Mucosa of stomach (tissue), 1 donor: Measurements from ENCODE around the gene TLE3.
"Not testable (repeated sequence)": the region's sequence is repeated elsewhere in the genome, so short reads cannot be mapped to it uniquely, and the experiment has no call there.

Experiments
- H3K27me3 ChIP-seq: one replicate; pipeline ENCODE4 v1.7.0; 2013; ENCODE audit warnings: mild to moderate bottlenecking, low read length; ENCODE audit not compliant: control insufficient read depth, insufficient read depth
- H3K36me3 ChIP-seq: one replicate; pipeline ENCODE4 v1.7.0; 2013; ENCODE audit warnings: low read length; ENCODE audit not compliant: control insufficient read depth, insufficient read depth
- H3K4me1 ChIP-seq: one replicate; pipeline ENCODE4 v1.7.0; 2013; ENCODE audit warnings: mild to moderate bottlenecking, low read length; ENCODE audit not compliant: control insufficient read depth, insufficient read depth
- H3K4me3 ChIP-seq: one replicate; pipeline ENCODE4 v1.7.0; 2013; ENCODE audit warnings: low read length
- H3K9ac ChIP-seq: one replicate; pipeline ENCODE4 v1.7.0; 2013; ENCODE audit warnings: mild to moderate bottlenecking, low read length, moderate library complexity
- H3K9me3 ChIP-seq: one replicate; pipeline ENCODE4 v1.7.0; 2013; ENCODE audit warnings: mild to moderate bottlenecking, low read length, moderate library complexity; ENCODE audit not compliant: control insufficient read depth
- donor health status: Pancreatic carcinoma.

Gene TLE3

DNA sequence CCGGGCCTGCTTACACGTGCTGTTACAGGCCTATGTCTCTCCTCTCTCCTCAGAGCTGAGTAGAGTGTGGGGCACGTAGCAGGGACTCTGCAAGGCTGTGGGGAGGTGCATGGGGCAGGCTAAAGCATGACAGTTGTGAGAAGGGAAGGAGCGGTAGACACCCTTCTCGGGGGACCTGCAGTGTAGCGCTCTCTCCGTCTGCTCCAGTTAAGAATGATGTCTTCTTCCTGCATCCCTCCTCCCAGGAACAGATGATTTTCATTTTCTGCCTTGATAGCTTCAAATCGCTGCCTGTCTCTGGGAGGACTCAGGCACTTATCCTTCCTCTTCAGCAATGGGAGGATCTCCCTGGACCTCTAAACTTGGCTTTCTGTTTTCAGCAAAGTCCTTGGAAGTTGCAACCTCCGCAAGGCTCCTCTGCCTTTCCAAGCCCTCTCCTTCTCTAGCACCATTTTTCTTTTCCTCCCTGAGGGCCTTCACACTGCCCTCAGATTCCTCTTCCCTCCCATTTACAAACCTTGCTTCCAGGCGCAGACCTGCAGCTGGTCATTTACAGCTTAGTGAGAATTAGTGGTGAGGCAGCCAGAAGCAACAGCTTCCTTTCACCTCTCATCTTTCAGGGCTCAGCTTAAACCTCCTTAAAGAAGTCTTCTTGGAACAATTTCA is 23.4 kb upstream of the TLE3 start:
- Histone ChIP-seq H3K9ac (no peak overlapping the region), H3K9me3 (no peaks in the 10 kb centered on the region)

DNA sequence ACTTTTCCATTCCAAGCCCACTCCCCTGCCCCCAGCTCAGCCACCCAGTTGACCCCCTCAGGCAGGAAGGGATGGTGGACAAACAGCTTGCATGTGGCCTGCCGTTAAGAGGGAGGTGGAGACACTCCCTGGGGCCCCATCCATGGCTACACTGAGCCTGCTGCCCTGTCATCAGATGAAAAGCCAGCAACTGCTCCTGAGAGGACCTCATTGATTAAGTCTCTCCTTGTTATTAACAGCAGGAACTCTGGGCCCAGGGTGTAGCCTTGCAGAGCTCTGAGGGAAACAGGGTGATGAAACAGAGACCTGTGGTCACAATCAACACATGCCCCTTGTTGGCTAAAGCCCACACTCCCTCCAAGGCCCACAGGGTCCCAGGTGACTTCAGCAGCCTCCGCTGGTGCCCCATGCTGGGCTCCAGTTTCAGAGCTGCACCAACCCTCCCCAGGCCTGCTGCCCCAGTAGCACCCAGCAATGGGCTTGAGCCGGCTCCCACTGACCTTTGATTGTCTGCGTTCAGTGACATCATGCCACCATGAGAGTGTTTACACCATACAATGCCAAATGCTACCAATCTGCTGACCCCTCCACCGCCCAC is 22.3 kb upstream of the TLE3 start:
- no peak overlapping the region for H3K9ac ChIP-seq
- peaks cover 4% of the 10 kb centered on the region for H3K27me3 ChIP-seq
- no peaks in the 10 kb centered on the region for H3K36me3 ChIP-seq
- H3K4me1 ChIP-seq, result no peaks in the 10 kb centered on the region
- no peaks in the 10 kb centered on the region for H3K9me3 ChIP-seq
- no peak overlapping the region for H3K4me3 ChIP-seq

More for the DNA sequence above, 23.4 kb upstream of the TLE3 start:
- peaks cover 4% of the 10 kb centered on the region for H3K27me3 ChIP-seq
- H3K36me3 ChIP-seq, result no peaks in the 10 kb centered on the region
- no peak overlapping the region for H3K4me3 ChIP-seq
- no peaks in the 10 kb centered on the region for H3K4me1 ChIP-seq

DNA sequence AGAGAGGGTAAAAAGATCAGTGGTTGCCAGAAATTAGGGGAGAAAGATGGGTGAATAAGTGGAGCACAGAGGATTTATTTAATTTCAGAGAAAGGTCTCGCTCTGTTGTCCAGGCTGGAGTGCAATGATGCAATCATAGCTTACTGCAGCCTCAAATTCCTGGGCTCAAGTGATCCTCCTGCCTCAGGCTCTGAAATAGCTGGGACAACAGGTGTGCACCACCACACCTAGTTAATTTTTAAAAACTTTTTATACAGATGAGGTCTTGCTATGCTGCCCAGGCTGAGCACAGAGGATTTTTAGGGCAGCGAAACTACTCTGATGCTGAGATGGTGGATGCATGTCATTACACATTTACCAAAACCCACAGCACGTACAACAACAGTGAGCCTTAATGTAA is 20.9 kb upstream of the TLE3 start:
- H3K4me3 ChIP-seq, result no peak overlapping the region
- no peak overlapping the region for H3K9ac ChIP-seq
- no peaks in the 10 kb centered on the region for H3K36me3 ChIP-seq
- no peaks in the 10 kb centered on the region for H3K27me3 ChIP-seq
- H3K9me3 ChIP-seq, result no peaks in the 10 kb centered on the region
- no peaks in the 10 kb centered on the region for H3K4me1 ChIP-seq

DNA sequence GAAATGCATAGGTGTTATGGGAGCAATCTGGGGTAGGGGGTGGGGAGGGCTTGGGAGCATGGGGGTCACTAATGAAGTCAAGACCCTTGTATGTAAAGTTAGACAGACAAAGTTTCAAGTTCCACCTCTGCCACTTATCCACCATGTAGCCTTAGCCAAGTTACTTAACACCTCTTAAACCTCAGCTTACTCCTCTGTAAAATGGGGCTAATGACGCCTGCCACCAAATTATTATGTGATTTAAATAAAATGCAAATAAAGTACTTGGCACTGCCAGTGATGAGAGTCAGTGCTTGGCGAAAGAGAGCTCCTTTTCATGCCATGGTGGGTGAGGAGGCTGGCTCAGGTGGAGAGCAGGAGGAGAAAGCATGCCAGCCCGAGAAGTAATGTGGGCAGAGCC is 18.6 kb upstream of the TLE3 start:
- Histone ChIP-seq H3K4me1 (peaks cover 8% of the 10 kb centered on the region), H3K9ac (no peak overlapping the region), H3K4me3 (no peak overlapping the region), H3K27me3 (no peaks in the 10 kb centered on the region), H3K36me3 (no peaks in the 10 kb centered on the region), H3K9me3 (no peaks in the 10 kb centered on the region)

DNA sequence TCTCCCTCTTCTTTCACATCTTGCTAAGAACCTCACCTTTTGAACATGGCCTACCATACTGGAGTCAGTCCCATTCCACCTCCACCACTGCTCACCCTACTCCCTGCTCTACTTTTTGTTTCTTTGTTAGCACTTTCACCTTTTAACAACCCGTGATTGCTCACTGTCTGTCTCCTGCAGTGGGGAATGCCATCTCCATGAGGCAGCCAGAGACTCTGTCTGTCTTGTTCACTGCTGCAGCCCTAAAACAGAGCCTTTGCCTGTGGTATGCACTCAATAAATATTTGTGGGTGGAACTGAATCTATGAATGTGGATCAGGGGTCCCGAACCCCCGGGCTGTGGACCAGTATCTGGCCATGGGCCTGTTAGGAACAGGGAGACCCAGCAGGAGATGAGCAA is 16.5 kb upstream of the TLE3 start:
- no peaks in the 10 kb centered on the region for H3K27me3 ChIP-seq
- no peak overlapping the region for H3K4me3 ChIP-seq
- H3K9ac ChIP-seq, result no peak overlapping the region
- H3K4me1 ChIP-seq, result peaks cover 11% of the 10 kb centered on the region
- no peaks in the 10 kb centered on the region for H3K9me3 ChIP-seq
- no peaks in the 10 kb centered on the region for H3K36me3 ChIP-seq

DNA sequence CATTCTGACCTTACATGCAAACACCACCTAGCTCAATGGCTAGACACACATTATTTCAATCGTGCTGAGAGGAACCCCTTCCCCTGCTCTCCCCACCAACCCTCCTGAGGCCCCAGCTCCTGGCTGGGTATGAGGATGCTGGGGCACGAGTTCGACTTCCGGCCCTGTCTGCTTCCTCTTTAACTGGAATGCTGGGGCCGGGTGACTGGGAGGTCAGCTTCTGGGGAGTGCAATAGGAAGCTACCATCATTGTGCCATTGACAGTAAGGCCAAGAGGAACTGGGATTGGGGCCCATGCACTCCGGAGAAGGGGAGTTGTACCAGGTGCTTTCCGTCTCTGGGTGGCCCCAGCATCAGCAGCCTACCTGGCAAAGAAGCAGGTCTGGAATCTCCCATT is 15.6 kb upstream of the TLE3 start:
- Histone ChIP-seq H3K36me3 (no peaks in the 10 kb centered on the region), H3K9me3 (no peaks in the 10 kb centered on the region), H3K9ac (no peak overlapping the region), H3K27me3 (no peaks in the 10 kb centered on the region), H3K4me3 (no peak overlapping the region), H3K4me1 (peaks cover 11% of the 10 kb centered on the region)

DNA sequence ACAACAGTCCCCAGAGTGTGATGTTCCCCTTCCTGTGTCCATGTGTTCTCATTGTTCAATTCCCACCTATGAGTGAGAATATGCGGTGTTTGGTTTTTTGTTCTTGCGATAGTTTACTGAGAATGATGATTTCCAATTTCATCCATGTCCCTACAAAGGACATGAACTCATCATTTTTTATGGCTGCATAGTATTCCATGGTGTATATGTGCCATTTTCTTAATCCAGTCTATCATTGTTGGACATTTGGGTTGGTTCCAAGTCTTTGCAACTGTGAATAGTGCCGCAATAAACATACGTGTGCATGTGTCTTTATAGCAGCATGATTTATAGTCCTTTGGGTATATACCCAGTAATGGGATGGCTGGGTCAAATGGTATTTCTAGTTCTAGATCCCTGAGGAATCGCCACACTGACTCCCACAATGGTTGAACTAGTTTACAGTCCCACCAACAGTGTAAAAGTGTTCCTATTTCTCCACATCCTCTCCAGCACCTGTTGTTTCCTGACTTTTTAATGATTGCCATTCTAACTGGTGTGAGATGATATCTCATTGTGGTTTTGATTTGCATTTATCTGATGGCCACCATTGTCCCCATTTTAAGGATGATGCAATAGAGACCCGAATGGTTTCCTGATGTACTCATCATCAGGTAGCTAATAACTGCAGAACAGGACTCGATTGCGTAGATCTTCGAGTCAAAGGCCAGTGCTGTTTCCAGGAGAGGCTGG is 15.0 kb upstream of the TLE3 start:
- not testable (repeated sequence) for H3K4me3 ChIP-seq, H3K9me3 ChIP-seq, H3K36me3 ChIP-seq, H3K27me3 ChIP-seq, H3K9ac ChIP-seq
- H3K4me1 ChIP-seq, result peaks cover 11% of the 10 kb centered on the region

DNA sequence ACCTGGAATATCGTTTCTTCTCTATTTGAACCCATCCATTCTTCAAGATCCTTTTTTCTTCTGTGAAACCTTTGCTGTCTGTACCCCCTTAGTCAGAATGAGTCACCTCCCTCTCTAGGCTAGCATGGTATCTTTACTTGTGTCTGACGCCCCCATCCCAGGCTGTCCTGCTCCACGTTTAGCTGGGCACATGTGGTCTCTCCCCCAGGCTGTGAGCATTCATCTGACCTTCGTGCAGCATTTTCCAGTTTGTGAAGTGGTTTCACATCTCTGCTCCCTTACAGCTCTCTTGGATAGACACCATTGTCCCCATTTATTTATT is 14.3 kb upstream of the TLE3 start:
- H3K4me1 ChIP-seq, result peaks cover 11% of the 10 kb centered on the region
- no peak overlapping the region for H3K9ac ChIP-seq
- no peaks in the 10 kb centered on the region for H3K9me3 ChIP-seq
- H3K36me3 ChIP-seq, result no peaks in the 10 kb centered on the region
- H3K4me3 ChIP-seq, result no peak overlapping the region
- no peaks in the 10 kb centered on the region for H3K27me3 ChIP-seq

DNA sequence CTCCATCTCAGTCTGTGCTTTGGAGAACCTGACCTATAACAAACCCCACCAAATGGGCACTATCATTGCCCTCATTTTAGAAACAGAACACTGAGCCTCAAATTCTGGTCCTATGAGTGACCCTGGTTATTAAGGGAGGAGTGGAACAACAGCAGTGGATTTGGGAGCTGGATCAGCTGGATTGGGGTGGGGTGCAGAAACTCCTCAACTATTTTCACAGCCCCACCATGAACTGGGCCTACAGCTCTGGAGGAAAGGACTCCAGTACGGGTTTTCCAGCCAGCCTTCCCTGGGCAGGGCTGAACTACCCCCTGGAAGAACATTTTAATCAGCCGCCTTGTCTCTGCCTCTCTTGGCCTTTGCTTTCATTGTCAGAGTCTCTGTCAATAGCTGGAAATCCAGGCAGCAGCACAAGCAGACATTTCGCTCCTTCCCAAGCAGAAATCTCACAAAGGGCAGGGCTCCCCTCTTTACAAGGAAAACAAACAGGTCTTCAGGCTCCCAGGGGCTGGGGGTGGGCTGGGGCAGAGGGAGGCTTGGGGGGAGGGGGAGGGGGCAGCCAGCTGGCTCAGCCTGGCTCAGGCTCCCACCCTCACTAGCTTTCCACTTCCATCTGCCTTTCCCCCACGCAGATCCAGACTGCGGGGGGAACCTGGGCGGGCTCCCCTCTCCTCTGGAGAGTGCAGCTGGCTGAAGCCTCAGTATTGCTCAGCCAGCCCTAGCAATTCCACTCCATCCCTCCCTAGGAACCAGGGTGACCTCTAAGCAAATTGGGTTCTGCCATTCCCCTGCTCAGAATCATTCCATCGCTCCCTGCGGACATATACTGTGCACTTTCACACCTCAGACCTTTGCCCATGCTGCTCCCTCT is 13.7 kb upstream of the TLE3 start:
- H3K4me3 ChIP-seq, result no peak overlapping the region
- H3K36me3 ChIP-seq, result no peaks in the 10 kb centered on the region
- no peak overlapping the region for H3K9ac ChIP-seq
- H3K9me3 ChIP-seq, result no peaks in the 10 kb centered on the region
- H3K4me1 ChIP-seq, result peaks cover 11% of the 10 kb centered on the region
- H3K27me3 ChIP-seq, result no peaks in the 10 kb centered on the region

DNA sequence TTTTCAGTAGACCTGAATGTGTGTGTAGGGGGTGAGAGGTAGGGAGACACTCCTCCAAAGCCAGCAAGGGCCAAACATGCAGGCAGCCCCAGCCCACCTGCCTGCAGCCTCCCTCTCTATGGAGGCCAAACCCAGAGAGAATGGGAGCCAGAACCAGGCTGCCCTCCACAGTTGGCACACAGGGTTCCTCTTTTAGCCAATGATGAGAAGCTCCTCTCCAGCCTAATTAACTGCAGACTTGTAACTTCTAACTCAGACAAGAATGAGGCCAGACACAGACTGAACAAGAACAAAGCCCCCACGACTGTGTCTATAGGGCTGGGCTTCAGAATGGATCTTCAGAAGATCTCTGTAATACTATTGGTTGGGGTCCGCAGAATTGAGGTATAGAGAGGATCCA is 12.3 kb upstream of the TLE3 start:
- no peaks in the 10 kb centered on the region for H3K36me3 ChIP-seq
- no peaks in the 10 kb centered on the region for H3K27me3 ChIP-seq
- H3K4me1 ChIP-seq, result peaks cover 11% of the 10 kb centered on the region
- no peak overlapping the region for H3K9ac ChIP-seq
- no peak overlapping the region for H3K4me3 ChIP-seq
- H3K9me3 ChIP-seq, result no peaks in the 10 kb centered on the region

DNA sequence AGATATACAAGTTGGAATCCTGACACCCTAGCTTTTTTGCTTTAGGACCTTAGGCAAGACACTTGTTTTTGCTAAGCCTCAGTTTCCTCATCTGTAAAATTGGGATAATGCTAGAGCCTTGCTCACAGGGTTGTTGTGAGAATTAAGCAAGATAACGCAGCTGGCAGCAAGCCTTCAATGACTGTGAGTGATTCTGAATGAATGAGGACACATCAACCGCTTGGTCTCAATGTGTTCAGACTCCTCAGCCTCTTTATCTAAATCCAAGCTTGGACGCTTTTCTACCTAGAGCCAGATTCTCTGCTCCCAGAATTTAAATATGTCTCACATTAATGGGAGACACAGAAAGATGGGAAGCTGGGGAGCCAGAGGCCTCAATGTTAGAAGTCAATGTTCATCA is 11.8 kb upstream of the TLE3 start:
- H3K9me3 ChIP-seq, result no peaks in the 10 kb centered on the region
- no peaks in the 10 kb centered on the region for H3K36me3 ChIP-seq
- H3K27me3 ChIP-seq, result no peaks in the 10 kb centered on the region
- H3K4me3 ChIP-seq, result no peak overlapping the region
- peaks cover 12% of the 10 kb centered on the region for H3K4me1 ChIP-seq
- H3K9ac ChIP-seq, result no peak overlapping the region
